ENCODE measurements around the gene SUFU. TPM values are rescaled to one million over a fixed set of nuclear protein-coding genes. Genes with fewer than 3 reads are reported as not detected.
A peak's percentile ranks its signal among the peaks of the same experiment; 100 is the strongest.

The SUFU gene
- total and polyA plus RNA-seq, 2 experiments from 2014 or later = 2.8 to 5.6 TPM

DNA sequence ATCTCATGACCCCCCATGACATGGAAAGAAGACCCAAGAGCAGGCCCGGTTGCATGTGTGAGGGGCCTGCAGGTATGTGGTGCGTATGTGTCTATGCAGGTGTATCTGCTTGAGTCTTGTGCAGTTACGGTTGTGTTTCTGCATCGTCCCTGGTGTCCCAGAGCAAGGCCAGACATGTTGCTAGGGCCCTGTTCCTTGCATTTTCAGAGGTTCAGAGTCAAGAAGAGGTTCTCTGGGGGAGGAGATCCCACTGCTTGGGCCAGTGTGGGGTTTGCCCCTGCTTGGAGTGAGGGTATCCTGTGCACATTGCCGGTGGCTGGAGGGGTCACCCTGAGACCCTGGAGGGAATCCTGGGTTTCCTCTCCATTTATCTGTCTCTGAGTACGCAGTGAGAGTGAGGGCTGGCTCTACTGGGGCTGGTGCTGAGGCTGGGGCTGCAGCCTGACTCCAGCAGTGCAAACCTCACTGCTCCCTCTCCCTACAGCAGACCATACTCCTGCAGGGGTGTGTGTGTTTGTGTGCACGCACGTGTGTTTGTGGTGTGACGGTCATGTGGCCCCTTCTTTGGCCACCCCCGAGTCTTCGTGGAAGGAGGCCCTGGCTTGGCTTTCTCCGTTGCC, 144.6 kb downstream of the SUFU start:
- 0 out of 2 replicates have a peak, but pooled peaks cover 3% of the 10 kb centered on the region for H3K27me3 ChIP-seq (ENCODE audit: insufficient read depth)
- peaks cover 36% of the 10 kb centered on the region for H3K4me1 ChIP-seq (ENCODE audit: insufficient read depth)
- 0 out of 2 replicates have a peak, but pooled peaks cover 4% of the 10 kb centered on the region for H3F3A ChIP-seq (replicated peaks; ENCODE audit: low read depth)
- H3K9me3 Mint-ChIP-seq = no peaks in the 10 kb centered on the region
- 0 out of 2 replicates have a peak overlapping the region, but pooled peaks have one; percentile 45 for H3K27ac ChIP-seq (ENCODE audit: low read depth)
- H3K27me3 Mint-ChIP-seq (ENCODE audit: insufficient read depth, low read depth, poor library complexity) = peaks cover 30% of the 10 kb centered on the region
- TF ChIP-seq, protein P1, sequence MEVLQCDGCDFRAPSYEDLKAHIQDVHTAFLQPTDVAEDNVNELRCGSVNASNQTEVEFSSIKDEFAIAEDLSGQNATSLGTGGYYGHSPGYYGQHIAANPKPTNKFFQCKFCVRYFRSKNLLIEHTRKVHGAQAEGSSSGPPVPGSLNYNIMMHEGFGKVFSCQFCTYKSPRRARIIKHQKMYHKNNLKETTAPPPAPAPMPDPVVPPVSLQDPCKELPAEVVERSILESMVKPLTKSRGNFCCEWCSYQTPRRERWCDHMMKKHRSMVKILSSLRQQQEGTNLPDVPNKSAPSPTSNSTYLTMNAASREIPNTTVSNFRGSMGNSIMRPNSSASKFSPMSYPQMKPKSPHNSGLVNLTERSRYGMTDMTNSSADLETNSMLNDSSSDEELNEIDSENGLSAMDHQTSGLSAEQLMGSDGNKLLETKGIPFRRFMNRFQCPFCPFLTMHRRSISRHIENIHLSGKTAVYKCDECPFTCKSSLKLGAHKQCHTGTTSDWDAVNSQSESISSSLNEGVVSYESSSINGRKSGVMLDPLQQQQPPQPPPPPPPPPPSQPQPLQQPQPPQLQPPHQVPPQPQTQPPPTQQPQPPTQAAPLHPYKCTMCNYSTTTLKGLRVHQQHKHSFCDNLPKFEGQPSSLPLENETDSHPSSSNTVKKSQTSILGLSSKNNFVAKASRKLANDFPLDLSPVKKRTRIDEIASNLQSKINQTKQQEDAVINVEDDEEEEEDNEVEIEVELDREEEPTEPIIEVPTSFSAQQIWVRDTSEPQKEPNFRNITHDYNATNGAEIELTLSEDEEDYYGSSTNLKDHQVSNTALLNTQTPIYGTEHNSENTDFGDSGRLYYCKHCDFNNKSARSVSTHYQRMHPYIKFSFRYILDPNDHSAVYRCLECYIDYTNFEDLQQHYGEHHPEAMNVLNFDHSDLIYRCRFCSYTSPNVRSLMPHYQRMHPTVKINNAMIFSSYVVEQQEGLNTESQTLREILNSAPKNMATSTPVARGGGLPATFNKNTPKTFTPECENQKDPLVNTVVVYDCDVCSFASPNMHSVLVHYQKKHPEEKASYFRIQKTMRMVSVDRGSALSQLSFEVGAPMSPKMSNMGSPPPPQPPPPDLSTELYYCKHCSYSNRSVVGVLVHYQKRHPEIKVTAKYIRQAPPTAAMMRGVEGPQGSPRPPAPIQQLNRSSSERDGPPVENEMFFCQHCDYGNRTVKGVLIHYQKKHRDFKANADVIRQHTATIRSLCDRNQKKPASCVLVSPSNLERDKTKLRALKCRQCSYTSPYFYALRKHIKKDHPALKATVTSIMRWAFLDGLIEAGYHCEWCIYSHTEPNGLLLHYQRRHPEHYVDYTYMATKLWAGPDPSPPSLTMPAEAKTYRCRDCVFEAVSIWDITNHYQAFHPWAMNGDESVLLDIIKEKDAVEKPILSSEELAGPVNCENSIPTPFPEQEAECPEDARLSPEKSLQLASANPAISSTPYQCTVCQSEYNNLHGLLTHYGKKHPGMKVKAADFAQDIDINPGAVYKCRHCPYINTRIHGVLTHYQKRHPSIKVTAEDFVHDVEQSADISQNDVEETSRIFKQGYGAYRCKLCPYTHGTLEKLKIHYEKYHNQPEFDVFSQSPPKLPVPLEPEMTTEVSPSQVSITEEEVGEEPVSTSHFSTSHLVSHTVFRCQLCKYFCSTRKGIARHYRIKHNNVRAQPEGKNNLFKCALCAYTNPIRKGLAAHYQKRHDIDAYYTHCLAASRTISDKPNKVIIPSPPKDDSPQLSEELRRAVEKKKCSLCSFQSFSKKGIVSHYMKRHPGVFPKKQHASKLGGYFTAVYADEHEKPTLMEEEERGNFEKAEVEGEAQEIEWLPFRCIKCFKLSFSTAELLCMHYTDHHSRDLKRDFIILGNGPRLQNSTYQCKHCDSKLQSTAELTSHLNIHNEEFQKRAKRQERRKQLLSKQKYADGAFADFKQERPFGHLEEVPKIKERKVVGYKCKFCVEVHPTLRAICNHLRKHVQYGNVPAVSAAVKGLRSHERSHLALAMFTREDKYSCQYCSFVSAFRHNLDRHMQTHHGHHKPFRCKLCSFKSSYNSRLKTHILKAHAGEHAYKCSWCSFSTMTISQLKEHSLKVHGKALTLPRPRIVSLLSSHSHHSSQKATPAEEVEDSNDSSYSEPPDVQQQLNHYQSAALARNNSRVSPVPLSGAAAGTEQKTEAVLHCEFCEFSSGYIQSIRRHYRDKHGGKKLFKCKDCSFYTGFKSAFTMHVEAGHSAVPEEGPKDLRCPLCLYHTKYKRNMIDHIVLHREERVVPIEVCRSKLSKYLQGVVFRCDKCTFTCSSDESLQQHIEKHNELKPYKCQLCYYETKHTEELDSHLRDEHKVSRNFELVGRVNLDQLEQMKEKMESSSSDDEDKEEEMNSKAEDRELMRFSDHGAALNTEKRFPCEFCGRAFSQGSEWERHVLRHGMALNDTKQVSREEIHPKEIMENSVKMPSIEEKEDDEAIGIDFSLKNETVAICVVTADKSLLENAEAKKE (CRISPR knock-in tag; IDR thresholded peaks at IDR 0.05) = no peak
- no peak for TF ChIP-seq EZH2 (IDR thresholded peaks at IDR 0.05; ENCODE audit: low read depth, unreplicated experiment)
- no peak for TF ChIP-seq ZNF114 (CRISPR knock-in tag; IDR thresholded peaks at IDR 0.05)
- peaks cover 78% of the 10 kb centered on the region for H3K79me2 ChIP-seq (replicated peaks; ENCODE audit: insufficient read depth)
- no peak overlapping the region for H3K4me3 ChIP-seq
- no peaks in the 10 kb centered on the region for H3K9me2 ChIP-seq (ENCODE audit: insufficient read depth)
- no peak overlapping the region for H2AFZ ChIP-seq
- H3K4me3 Mint-ChIP-seq = no peak overlapping the region
- H3K4me1 Mint-ChIP-seq = peaks cover 57% of the 10 kb centered on the region
- H3K27ac Mint-ChIP-seq = no peak overlapping the region; the same call in 1 of the 2 replicates
- ATAC-seq (no peak), DNase-seq (ENCODE audit: low spot score) (no peak)
- H3K36me3 Mint-ChIP-seq (ENCODE audit: low read depth) = peaks cover 4% of the 10 kb centered on the region; the same call in 1 of the 3 replicates
- peaks cover 13% of the 10 kb centered on the region; the same call in 1 of the 2 replicates for H4K20me1 ChIP-seq (replicated peaks; ENCODE audit: insufficient read depth)
- H3K4me2 ChIP-seq = no peak overlapping the region
- no peaks in the 10 kb centered on the region for H3K36me3 ChIP-seq (ENCODE audit: insufficient read depth)
